Skeletal muscle tissue (tissue), 4 donors: ENCODE results near the gene KIF26B. TPM values are rescaled to one million over a fixed set of nuclear protein-coding genes. Genes with fewer than 3 reads are reported as not detected.

Experiments
- H3K27ac ChIP-seq: one replicate; pipeline ENCODE4 v1.7.0; 2013; ENCODE audit warnings: mild to moderate bottlenecking, low read depth, low read length, inconsistent platforms
- H3K27me3 ChIP-seq, 3 donors: one replicate each; pipeline ENCODE4 v1.7.0; 2013; ENCODE audit warnings: low read length in 3 of 3; ENCODE audit not compliant: control insufficient read depth in 3 of 3, insufficient read depth in 3 of 3
- H3K36me3 ChIP-seq, 3 donors: one replicate each; pipeline ENCODE4 v1.7.0; 2013; ENCODE audit warnings: low read length in 3 of 3; ENCODE audit not compliant: control insufficient read depth in 3 of 3, insufficient read depth in 3 of 3
- H3K4me1 ChIP-seq, 3 donors: one replicate each; pipeline ENCODE4 v1.7.0; 2013; ENCODE audit warnings: low read length in 3 of 3, mild to moderate bottlenecking in 3 of 3; ENCODE audit not compliant: control insufficient read depth in 3 of 3, insufficient read depth in 3 of 3
- H3K4me3 ChIP-seq, 3 donors: one replicate each; pipeline ENCODE4 v1.7.0; 2013; ENCODE audit warnings: low read length in 3 of 3
- H3K9ac ChIP-seq, 3 donors: one replicate each; pipeline ENCODE4 v1.7.0; 2013; ENCODE audit warnings: low read length in 3 of 3, mild to moderate bottlenecking in 3 of 3, moderate library complexity in 2 of 3, low read depth in 1 of 3
- H3K9me3 ChIP-seq, 3 donors: one replicate each; pipeline ENCODE4 v1.7.0; 2013; ENCODE audit warnings: low read length in 3 of 3; ENCODE audit not compliant: control insufficient read depth in 3 of 3
- total RNA-seq: library from RNA; depleted of rRNA; stranded (reverse); fragments of >200 nt; gene quantifications from one replicate; pipeline ENCODE4 v1.2.3, GENCODE V29; 2014
- donor health status: Osteomylitis.

The KIF26B gene
- total RNA-seq, 1 donor from 2014 or later = 0.52 TPM

DNA sequence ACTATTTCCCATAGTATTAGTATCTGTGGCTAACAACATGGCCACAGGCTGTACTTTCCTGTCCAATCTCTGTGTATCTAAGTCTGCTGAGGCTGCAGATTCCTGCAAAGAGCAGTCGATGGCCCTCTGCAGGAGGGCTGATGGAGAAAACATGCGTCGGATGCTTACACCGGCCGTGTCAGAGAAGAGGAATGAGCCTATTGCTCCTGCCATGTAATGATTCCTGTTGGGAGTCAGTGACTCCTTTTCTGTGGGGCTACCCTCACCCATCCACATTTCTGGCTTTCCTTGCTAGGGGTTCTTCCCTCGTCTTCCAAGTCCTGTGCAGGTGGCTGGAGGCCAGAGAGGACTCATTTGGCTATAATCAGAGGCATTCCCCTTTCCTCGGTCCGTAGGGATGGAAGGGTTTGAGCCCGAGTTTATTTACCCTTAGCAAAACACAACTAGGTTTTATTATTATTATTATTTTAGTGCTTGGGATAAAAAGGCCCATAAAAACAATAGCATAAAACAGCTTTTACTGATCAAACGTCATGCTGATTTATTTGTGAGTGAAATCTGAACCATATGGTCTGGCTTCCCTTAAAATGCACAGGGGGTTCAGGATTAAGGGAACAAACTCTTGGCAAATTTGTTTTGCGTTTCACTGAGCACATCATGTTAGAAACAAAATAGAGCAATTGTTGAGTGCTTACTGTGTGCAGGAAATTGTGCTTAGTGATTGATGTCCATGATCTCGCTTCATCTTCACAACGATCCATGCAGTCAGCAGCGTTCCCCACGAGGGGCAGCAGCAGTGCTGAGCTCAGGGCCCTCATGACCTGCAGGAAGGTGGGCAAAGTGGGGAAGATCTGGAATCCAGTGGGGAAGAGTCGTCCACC lies 70.8 kb downstream of the KIF26B start:
- H3K9ac ChIP-seq = no peak overlapping the region
- H3K9me3 ChIP-seq = no peaks in the 10 kb centered on the region

DNA sequence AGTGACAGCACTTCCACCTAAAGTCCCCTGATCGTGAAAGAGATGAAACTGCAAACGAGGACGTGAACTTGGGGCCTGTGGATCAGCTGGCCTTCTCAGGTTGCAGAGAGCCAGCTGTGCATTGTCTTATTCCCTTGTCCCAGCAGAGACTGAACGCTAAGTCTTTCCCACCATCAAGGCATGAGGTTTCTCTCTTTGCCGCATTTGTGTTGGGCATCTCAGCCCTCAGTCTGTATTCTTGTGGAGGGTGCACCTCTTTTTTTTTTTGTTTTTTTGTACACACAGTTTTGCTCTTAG lies 71.4 kb downstream of the KIF26B start:
- Histone ChIP-seq H3K9ac (no peak overlapping the region), H3K27ac (no peak overlapping the region), H3K9me3 (no peaks in the 10 kb centered on the region), H3K4me3 (no peak overlapping the region), H3K4me1 (no peaks in the 10 kb centered on the region), H3K27me3 (peaks cover 0 to 8% (median 0%) of the 10 kb centered on the region in 3 donors), H3K36me3 (no peaks in the 10 kb centered on the region)

More for the DNA sequence above, 70.8 kb downstream of the KIF26B start:
- peaks cover 0 to 8% (median 0%) of the 10 kb centered on the region in 3 donors for H3K27me3 ChIP-seq
- no peak overlapping the region for H3K27ac ChIP-seq
- no peaks in the 10 kb centered on the region for H3K36me3 ChIP-seq
- no peak overlapping the region for H3K4me3 ChIP-seq
- no peaks in the 10 kb centered on the region for H3K4me1 ChIP-seq

DNA sequence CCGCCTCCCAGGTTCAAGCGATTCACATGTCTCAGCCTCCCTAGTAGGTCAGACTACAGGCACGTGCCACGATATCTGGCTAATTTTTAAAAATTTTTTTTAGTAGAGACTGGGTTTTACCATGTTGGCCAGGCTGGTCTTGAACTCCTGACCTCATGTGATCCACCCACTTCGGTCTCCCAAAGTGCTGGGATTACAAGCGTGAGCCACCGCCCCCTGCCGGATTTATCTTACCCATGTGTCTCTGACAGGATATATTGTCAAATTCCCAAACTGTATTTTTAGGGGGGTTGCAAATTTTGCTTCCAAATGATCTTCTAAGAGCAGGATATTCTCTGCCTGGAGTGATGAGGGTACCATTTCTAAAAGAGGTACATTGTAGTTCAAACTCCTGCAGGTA lies 74.3 kb downstream of the KIF26B start:
- Histone ChIP-seq H3K27ac (no peak overlapping the region), H3K4me1 (no peaks in the 10 kb centered on the region), H3K9ac (no peak overlapping the region), H3K4me3 (no peak overlapping the region), H3K9me3 (no peaks in the 10 kb centered on the region), H3K36me3 (no peaks in the 10 kb centered on the region), H3K27me3 (peaks cover 0 to 8% (median 0%) of the 10 kb centered on the region in 3 donors)

DNA sequence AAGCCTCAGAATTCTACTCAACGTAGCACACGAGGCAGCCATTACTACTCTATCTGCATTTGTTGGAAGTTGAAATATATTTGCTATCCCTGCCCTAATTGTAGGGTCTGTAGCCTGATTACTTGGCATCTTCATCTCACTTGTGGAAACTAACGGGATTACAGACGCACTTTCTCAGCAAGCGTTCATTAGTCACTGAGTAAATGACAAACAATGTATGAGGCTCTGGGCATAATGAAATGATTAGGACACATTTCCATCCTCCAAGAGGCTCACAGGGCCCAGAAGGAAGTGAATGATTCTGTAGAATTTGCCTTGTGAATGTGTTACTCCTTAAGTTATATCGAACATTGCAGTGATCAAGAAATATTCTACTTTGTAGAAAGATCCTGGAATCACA lies 78.1 kb downstream of the KIF26B start:
- H3K36me3 ChIP-seq = no peaks in the 10 kb centered on the region
- H3K9ac ChIP-seq = no peak overlapping the region
- H3K27me3 ChIP-seq = peaks cover 0 to 12% (median 3%) of the 10 kb centered on the region in 3 donors
- H3K9me3 ChIP-seq = no peaks in the 10 kb centered on the region
- no peak overlapping the region for H3K4me3 ChIP-seq
- no peaks in the 10 kb centered on the region for H3K4me1 ChIP-seq
- no peak overlapping the region for H3K27ac ChIP-seq

DNA sequence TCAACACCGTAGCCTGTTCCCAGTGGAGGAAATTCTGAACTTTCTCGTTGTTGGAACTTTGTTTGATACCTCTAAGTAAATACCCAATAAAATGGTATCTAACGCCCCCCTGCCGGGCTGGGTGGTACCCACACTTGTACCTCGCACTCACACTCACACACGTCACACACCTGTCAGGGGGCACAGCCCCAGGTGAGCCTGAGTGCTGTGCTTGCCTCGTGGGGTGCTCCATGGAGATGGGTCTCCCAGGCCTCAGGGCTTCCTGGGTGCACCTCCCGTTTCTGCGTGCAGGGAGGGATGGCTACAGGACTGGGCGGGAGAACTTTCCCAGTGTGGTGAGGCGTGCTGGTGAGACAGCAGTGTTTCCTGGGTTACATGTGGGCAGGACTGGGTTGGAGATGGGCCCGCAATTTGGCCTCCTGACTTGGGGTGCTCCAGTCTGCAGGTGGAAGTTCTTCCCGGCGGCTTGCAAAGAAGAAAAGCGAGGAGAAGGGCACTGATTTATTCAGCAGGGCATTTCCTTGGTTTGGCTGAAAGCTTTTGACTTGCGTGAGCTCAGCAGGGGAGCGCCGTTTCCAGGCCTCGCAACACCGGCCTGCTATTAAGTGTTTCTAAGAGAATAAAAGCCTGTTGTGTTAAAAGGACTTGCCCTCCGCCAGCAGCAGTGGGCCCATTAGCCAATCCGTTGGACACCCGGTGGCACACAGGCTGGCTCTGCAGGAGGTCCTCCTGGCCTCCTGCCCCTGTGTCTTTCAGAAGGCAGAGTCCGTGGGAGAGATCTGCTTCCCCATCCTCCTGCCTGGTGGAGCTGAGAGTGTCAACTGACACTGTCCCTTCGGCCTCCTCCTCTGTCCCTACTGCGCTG lies 79.7 kb downstream of the KIF26B start:
- Histone ChIP-seq H3K27me3 (peaks cover 0 to 12% (median 3%) of the 10 kb centered on the region in 3 donors), H3K27ac (no peak overlapping the region), H3K9me3 (no peaks in the 10 kb centered on the region), H3K4me1 (no peaks in the 10 kb centered on the region), H3K36me3 (no peaks in the 10 kb centered on the region), H3K4me3 (no peak overlapping the region), H3K9ac (no peak overlapping the region)

DNA sequence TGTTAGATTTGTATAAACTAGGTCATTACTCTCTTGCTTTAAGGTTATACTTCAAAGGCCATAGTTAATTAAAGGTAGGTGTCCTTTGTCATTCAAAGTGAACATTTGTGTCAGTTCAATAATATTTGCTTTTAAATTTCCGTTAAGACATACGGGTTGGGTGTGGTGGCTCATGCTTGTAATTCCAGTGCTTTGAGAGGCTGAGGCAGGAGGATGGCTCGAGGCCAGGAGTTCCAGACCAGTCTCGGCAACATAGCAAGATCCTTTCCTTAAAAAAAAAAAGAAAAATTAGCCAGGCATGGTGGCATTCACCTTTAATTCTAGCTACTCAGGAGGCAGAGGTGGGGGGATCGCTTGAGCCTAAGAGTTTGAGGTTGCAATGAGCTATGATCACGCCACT lies 80.4 kb downstream of the KIF26B start:
- no peak overlapping the region for H3K27ac ChIP-seq
- H3K27me3 ChIP-seq = peaks cover 0 to 14% (median 3%) of the 10 kb centered on the region in 3 donors
- H3K4me3 ChIP-seq = no peak overlapping the region
- H3K36me3 ChIP-seq = no peaks in the 10 kb centered on the region
- H3K4me1 ChIP-seq = no peaks in the 10 kb centered on the region
- H3K9me3 ChIP-seq = no peaks in the 10 kb centered on the region
- H3K9ac ChIP-seq = no peak overlapping the region

DNA sequence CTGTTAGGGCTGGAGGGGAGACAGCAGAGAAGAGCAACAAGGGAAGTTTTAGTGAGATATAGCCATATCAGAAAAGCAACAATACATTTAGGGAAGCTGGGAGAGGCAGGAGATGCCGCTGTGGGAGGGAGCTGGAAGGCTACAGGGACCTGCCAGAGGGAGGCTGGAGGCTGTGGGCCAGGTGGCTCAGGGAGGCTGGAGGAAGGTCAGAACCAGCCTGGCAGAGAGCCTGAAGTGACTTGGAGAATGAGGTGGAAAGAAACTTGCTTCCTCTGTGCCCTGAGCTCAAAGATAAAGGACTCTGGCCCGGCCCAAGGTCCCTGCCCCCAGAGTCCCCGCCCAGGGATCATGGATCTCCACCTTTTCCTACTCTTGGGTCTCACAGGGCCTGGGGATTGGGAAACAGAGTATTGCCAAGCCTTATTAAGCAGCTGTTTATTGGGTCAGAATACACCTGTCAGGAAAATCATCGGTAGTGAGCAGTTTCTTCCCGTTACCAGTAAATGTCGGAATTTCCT lies 85.9 kb downstream of the KIF26B start:
- H3K4me1 ChIP-seq = no peaks in the 10 kb centered on the region
- H3K9ac ChIP-seq = no peak overlapping the region
- H3K27ac ChIP-seq = no peak overlapping the region
- no peaks in the 10 kb centered on the region for H3K9me3 ChIP-seq
- no peak overlapping the region for H3K4me3 ChIP-seq
- peaks cover 3 to 15% (median 4%) of the 10 kb centered on the region in 3 donors for H3K27me3 ChIP-seq
- no peaks in the 10 kb centered on the region for H3K36me3 ChIP-seq

DNA sequence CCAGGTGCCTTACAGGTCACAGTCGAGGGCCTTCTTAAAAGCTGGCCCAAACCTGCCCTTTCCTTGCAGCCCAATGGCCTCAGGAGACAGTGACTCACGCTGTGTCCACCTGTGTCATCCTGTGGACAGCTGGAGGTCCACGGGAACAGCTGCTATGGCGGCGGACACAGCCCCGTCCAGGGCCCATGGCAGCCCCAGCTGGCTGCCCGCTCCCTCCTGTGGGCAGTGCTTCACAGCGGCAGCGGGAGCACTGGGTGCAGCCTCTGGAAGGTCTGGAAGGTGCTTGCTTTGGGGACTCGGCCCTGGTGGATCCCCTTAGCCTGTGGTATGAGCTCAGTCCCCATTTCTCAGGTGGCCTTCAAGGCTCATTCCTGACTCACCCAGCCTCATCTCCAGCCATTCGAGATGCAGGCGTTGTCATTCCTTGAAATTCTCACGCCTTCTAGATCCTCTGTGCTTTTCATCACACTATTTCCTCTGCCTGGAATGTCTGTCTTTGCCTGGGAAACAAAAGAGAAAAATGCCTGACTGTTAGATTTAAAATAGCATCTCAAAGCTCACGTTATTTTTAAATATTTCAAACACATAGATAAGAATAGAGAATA lies 86.8 kb downstream of the KIF26B start:
- no peak overlapping the region for H3K4me3 ChIP-seq
- H3K27ac ChIP-seq = no peak overlapping the region
- H3K9ac ChIP-seq = no peak overlapping the region
- H3K27me3 ChIP-seq = peaks cover 3 to 14% (median 4%) of the 10 kb centered on the region in 3 donors
- no peaks in the 10 kb centered on the region for H3K36me3 ChIP-seq
- H3K9me3 ChIP-seq = no peaks in the 10 kb centered on the region
- no peaks in the 10 kb centered on the region for H3K4me1 ChIP-seq

DNA sequence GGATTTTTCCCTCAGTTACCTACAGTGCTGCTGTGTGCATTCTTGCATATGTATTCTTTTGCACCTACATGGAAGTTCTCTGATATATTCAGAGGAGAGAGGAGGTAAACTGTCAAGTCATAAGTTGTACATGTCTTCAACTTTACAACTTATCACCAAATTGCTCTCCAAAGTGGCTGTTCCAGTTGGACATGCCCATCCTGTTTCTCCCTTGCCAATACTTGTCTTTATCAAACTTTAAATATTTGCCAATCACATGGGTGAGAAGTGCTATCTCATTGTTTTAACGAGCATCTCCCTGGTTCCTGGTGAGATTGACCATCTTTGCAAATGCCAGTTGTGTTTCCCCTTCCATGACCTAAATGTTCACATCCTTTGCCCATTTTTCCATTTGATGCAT lies 88.2 kb downstream of the KIF26B start:
- Histone ChIP-seq H3K9me3 (no peaks in the 10 kb centered on the region), H3K27me3 (peaks cover 0 to 4% (median 3%) of the 10 kb centered on the region in 3 donors), H3K36me3 (no peaks in the 10 kb centered on the region), H3K4me1 (no peaks in the 10 kb centered on the region), H3K9ac (no peak overlapping the region), H3K27ac (no peak overlapping the region), H3K4me3 (no peak overlapping the region)
